SK-N-SH treated with all-trans-retinoic acid at 6 μM for 48 hours (cell line): ENCODE measurements around the gene MRPS34.

Source experiments
- ARNTL ChIP-seq: fragments of 450-650 bp; formaldehyde crosslinking; IDR thresholded peaks from 2 replicates; pipeline ENCODE4 v1.5.0; 2020; ENCODE audit warnings: low read depth, mild to moderate bottlenecking, moderate library complexity, borderline replicate concordance
- PPARA ChIP-seq: fragments of 250-450 bp; sonication (Bioruptor Pico); IDR thresholded peaks from 2 replicates; pipeline ENCODE4 v1.5.0; 2020; ENCODE audit warnings: mild to moderate bottlenecking, borderline replicate concordance
- RARB ChIP-seq: fragments of 250-450 bp; sonication (Bioruptor Pico); IDR thresholded peaks from 2 replicates; pipeline ENCODE4 v1.8.0; 2021; ENCODE audit warnings: mild to moderate bottlenecking, moderate library complexity
- SNAI2 ChIP-seq: fragments of 250-450 bp; sonication (Bioruptor Pico); IDR thresholded peaks from 2 replicates; pipeline ENCODE4 v1.5.0; 2020; ENCODE audit warnings: mild to moderate bottlenecking, moderate library complexity
- TCF4 ChIP-seq: fragments of 250-450 bp; sonication (Bioruptor Pico); IDR thresholded peaks from 2 replicates; pipeline ENCODE4 v1.8.0; 2021; ENCODE audit warnings: mild to moderate bottlenecking, moderate library complexity, borderline replicate concordance
- TOX ChIP-seq: fragments of 250-450 bp; sonication (Bioruptor Pico); IDR thresholded peaks from 2 replicates; pipeline ENCODE4 v1.8.0; 2021; ENCODE audit warnings: mild to moderate bottlenecking, moderate library complexity, borderline replicate concordance
- ZC3H10 ChIP-seq: fragments of 250-450 bp; sonication (Bioruptor Pico); IDR thresholded peaks from 2 replicates; pipeline ENCODE4 v1.5.1; 2021; ENCODE audit warnings: mild to moderate bottlenecking, moderate library complexity
- ZFP3 ChIP-seq: fragments of 250-450 bp; sonication (Bioruptor Pico); IDR thresholded peaks from 2 replicates; pipeline ENCODE4 v1.5.0; 2020; ENCODE audit warnings: mild to moderate bottlenecking, moderate library complexity
- ZFP30 ChIP-seq: fragments of 450-650 bp; formaldehyde crosslinking; IDR thresholded peaks from 2 replicates; pipeline ENCODE4 v1.5.0; 2022; ENCODE audit warnings: mild to moderate bottlenecking, moderate library complexity
- ZNF8 ChIP-seq: fragments of 450-650 bp; formaldehyde crosslinking; IDR thresholded peaks from 2 replicates; pipeline ENCODE4 v1.5.0; 2020; ENCODE audit warnings: mild to moderate bottlenecking, moderate library complexity
- TF ChIP-seq, protein P1 (sequence below): fragments of 250-450 bp; sonication (Bioruptor Pico); IDR thresholded peaks from 2 replicates; pipeline ENCODE4 v1.5.0; 2020; ENCODE audit warnings: mild to moderate bottlenecking, moderate library complexity

GRCh38 chr16:1770328-1771187 is 2.4 kb downstream of the MRPS34 start:
- TF ChIP-seq TCF4 (CRISPR knock-in tag) (no peak), ZNF8 (CRISPR knock-in tag) (no peak), RARB (no peak), ZC3H10 (no peak), PPARA (no peak), ARNTL (no peak), ZFP3 (CRISPR knock-in tag) (no peak), SNAI2 (CRISPR knock-in tag) (no peak), ZFP30 (CRISPR knock-in tag) (no peak), TOX (CRISPR knock-in tag) (no peak)
- TF ChIP-seq, protein P1, sequence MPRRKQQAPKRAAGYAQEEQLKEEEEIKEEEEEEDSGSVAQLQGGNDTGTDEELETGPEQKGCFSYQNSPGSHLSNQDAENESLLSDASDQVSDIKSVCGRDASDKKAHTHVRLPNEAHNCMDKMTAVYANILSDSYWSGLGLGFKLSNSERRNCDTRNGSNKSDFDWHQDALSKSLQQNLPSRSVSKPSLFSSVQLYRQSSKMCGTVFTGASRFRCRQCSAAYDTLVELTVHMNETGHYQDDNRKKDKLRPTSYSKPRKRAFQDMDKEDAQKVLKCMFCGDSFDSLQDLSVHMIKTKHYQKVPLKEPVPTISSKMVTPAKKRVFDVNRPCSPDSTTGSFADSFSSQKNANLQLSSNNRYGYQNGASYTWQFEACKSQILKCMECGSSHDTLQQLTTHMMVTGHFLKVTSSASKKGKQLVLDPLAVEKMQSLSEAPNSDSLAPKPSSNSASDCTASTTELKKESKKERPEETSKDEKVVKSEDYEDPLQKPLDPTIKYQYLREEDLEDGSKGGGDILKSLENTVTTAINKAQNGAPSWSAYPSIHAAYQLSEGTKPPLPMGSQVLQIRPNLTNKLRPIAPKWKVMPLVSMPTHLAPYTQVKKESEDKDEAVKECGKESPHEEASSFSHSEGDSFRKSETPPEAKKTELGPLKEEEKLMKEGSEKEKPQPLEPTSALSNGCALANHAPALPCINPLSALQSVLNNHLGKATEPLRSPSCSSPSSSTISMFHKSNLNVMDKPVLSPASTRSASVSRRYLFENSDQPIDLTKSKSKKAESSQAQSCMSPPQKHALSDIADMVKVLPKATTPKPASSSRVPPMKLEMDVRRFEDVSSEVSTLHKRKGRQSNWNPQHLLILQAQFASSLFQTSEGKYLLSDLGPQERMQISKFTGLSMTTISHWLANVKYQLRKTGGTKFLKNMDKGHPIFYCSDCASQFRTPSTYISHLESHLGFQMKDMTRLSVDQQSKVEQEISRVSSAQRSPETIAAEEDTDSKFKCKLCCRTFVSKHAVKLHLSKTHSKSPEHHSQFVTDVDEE (CRISPR knock-in tag) = no peak
